Thymus (tissue), 11 donors: ENCODE results near the gene SMYD1. TPM values are rescaled to one million over a fixed set of nuclear protein-coding genes. Genes with fewer than 3 reads are reported as not detected.

Experiments used
- DNase-seq, 9 donors: peaks; one replicate each; pipeline ENCODE4 v3.0.0-alpha.2; 2013; ENCODE audit warnings: low spot score in 9 of 9, low read depth in 6 of 9, missing footprints in 1 of 9
- H3K27ac ChIP-seq, 2 donors: one replicate each; pipeline ENCODE4 v1.5.1; 2013; ENCODE audit warnings: control low read depth in 1 of 2, low read depth in 1 of 2, low read length in 1 of 2, mild to moderate bottlenecking in 1 of 2, moderate library complexity in 1 of 2
- H3K27me3 ChIP-seq, 2 donors: one replicate each; pipeline ENCODE4 v1.5.1; 2013; ENCODE audit warnings: low read length in 1 of 2; ENCODE audit not compliant: control insufficient read depth in 2 of 2, insufficient read depth in 1 of 2
- H3K36me3 ChIP-seq, 2 donors: one replicate each; pipeline ENCODE4 v1.5.1; 2013; ENCODE audit warnings: low read length in 1 of 2, mild to moderate bottlenecking in 1 of 2, moderate library complexity in 1 of 2; ENCODE audit not compliant: control insufficient read depth in 2 of 2, insufficient read depth in 2 of 2
- H3K4me1 ChIP-seq, 2 donors: one replicate each; pipeline ENCODE4 v1.5.1; 2013; ENCODE audit warnings: low read length in 2 of 2; ENCODE audit not compliant: control insufficient read depth in 2 of 2, insufficient read depth in 2 of 2
- H3K4me3 ChIP-seq, 2 donors: one replicate each; pipeline ENCODE4 v1.5.1; 2013; ENCODE audit warnings: low read length in 2 of 2, control low read depth in 1 of 2, mild to moderate bottlenecking in 1 of 2
- H3K9me3 ChIP-seq, 2 donors: one replicate each; pipeline ENCODE4 v1.5.1; 2013; ENCODE audit warnings: low read length in 1 of 2, mild to moderate bottlenecking in 1 of 2; ENCODE audit not compliant: control insufficient read depth in 2 of 2, insufficient read depth in 1 of 2
- WGBS: extraction: QIAGEN DNeasy Blood & Tissue Kit; methylation state at CpG from one replicate; pipeline ENCODE4 v1.1.7; 2013; 5-methylcytosine and 5-hydroxymethylcytosine counted together
- polyA plus RNA-seq: library from polyadenylated mRNA; stranded (reverse); fragments of 200-250 nt; gene quantifications from one replicate; pipeline ENCODE4 v1.2.3, GENCODE V29; 2013
- total RNA-seq: library from RNA; stranded (reverse); fragments of 120-200 nt; gene quantifications from one replicate; pipeline ENCODE4 v1.2.4, GENCODE V29; 2013
- donor health status: healthy.

SMYD1 gene
- total and polyA plus RNA-seq, 2 donors, result 0.42 to 0.43 TPM

DNA sequence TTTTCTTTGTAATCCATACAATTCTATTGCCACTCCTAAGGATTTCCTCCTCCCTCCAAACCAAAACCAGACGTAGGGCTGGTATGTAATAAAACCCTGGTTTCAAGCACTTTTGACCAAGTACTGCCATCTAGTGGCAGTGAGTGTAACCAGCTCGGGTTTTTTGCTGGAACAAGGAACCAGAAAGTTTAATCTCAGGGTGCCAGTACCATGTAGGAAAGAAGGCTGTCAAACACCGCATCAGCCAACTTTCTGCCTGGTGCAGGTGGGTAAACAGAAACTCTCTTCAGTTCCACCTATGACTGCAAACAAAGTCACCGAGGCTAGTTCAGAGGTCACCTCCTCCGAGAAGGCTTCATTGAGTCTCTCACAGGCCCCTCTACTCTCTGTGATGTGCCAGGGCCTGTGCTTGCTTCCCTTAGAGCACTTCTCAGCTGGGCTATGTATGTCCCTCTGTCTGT, 92.4 kb downstream of the SMYD1 start:
- Histone ChIP-seq H3K4me3 (no peak overlapping the region), H3K27ac (no peak overlapping the region), H3K4me1 (no peaks in the 10 kb centered on the region), H3K9me3 (no peaks in the 10 kb centered on the region), H3K27me3 (no peaks in the 10 kb centered on the region), H3K36me3 (no peaks in the 10 kb centered on the region)
- DNase-seq, result peak; percentile 29 to 79 (median 44)
- 29% methylated on average over 5 of the region's 5 CpGs for WGBS

DNA sequence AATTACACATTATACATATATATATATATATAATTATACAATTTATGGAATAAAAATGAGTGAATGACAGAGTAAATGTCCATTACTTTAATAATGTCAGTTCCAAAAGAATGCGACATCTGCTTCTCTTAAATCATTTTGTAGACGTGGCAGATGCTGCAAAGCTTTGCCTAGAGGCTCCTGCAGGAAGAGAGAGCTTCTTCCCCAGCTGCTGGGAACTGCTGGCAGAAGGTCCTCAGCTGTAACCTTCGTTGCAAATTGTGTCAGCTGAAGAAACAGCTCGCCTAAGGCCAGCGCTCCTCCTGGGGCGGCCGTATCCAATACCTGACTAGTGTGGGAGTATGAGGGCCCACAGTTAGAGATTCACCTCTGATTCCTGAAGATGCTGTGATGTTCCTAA, 92.9 kb downstream of the SMYD1 start:
- no peak overlapping the region for H3K27ac ChIP-seq
- WGBS, result 93% methylated on average over 7 of the region's 7 CpGs
- DNase-seq, result no peak

DNA sequence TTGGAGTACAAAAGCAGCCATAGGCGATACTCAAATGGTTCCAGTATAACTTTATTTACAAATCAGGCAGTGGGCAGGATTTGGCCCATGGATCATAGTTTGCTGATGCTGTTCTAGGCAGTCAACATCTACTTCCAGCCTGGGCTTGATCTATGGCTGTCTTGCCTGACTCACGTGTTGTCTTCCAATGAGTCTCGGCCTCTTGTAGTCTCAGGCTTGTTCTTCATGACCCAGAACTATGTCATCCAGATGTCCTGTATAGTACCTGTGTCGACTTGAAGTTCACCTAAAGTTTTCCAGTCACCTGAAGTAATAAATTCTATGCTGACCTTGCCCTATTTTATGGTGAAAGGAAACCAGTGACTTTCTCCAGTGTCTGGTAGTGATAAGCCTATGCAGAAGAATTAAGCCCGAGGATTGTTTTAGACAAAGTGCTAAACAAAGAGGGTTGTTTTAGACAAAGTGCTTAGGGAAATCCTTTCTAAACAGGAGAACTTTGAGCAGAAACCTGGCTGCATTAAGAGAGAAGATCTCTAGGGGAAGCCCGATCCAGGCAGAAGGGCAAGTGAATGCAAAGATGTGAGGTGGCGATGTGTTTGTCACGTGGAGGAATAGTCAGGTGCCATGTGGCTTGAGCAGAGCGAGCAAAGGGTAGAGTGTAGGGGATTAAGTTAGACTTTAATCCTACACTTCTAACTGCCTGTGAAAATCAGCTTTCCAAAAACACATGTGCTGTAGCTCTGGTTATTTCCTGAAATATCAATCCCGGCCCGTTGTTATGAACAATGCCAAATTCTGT, 94.0 kb downstream of the SMYD1 start:
- DNase-seq, result no peak
- Histone ChIP-seq H3K27me3 (no peaks in the 10 kb centered on the region), H3K4me3 (no peak overlapping the region), H3K4me1 (no peaks in the 10 kb centered on the region), H3K27ac (no peak overlapping the region), H3K9me3 (no peaks in the 10 kb centered on the region), H3K36me3 (no peaks in the 10 kb centered on the region)
- 91% methylated on average over 11 of the region's 11 CpGs for WGBS

More for the DNA sequence above, 92.9 kb downstream of the SMYD1 start:
- Histone ChIP-seq H3K9me3 (no peaks in the 10 kb centered on the region), H3K4me3 (no peak overlapping the region), H3K36me3 (no peaks in the 10 kb centered on the region), H3K27me3 (no peaks in the 10 kb centered on the region), H3K4me1 (no peaks in the 10 kb centered on the region)

Other genes with a start within 250 kb of the SMYD1 start
- 12.5 TPM for gene RGPD2, start 242.0 kb upstream of the SMYD1 start, total RNA-seq
- 8.5 TPM for gene RGPD2, start 242.0 kb upstream of the SMYD1 start, polyA plus RNA-seq
- gene RNU2-63P, start 51.3 kb upstream of the SMYD1 start, total RNA-seq, result 91.1 TPM
- gene RNU2-63P, start 51.3 kb upstream of the SMYD1 start, polyA plus RNA-seq, result not detected
- gene KRCC1, start 12.0 kb upstream of the SMYD1 start, total RNA-seq, result 42.3 TPM
- gene KRCC1, start 12.0 kb upstream of the SMYD1 start, polyA plus RNA-seq, result 57.2 TPM
- gene FABP1, start 60.2 kb downstream of the SMYD1 start, total RNA-seq, result 0.24 TPM
- 1.4 TPM for gene FABP1, start 60.2 kb downstream of the SMYD1 start, polyA plus RNA-seq
- gene THNSL2, start 102.5 kb downstream of the SMYD1 start, total RNA-seq, result 3.2 TPM
- 18.9 TPM for gene THNSL2, start 102.5 kb downstream of the SMYD1 start, polyA plus RNA-seq